Measurements from ENCODE around the gene FOXO6. TPM values are rescaled to one million over a fixed set of nuclear protein-coding genes. Genes with fewer than 3 reads are reported as not detected.

Gene FOXO6
- total and polyA plus RNA-seq, 10 of the 15 experiments (the other 5 are each of a cell fraction or from before 2014, with no cell fraction given): 0.37 TPM; not detected in 9

GRCh38 chr1:41317361-41317760, 43.9 kb upstream of the FOXO6 start (continued):
- TF ChIP-seq IRF5 (IDR thresholded peaks at IDR 0.05; ENCODE audit: borderline replicate concordance) (no peak), TCF12 (IDR thresholded peaks at IDR 0.05; ENCODE audit: low read depth, low read length) (no peak), MLLT1 (IDR thresholded peaks at IDR 0.05) (no peak), ZZZ3 (IDR thresholded peaks at IDR 0.05; ENCODE audit: control insufficient read depth, insufficient read length, low read depth) (no peak), CREB1 (IDR thresholded peaks at IDR 0.05; ENCODE audit: low read depth) (no peak)

- ChIA-PET POLR2A (interaction anchor here (1.0 kb wide), 1 partner anchor 92 kb away, joined by 6 read pairs; no protein-coding TSS in a partner anchor), CTCF (interaction anchor here (1.1 to 12.7 kb wide), 4 partner anchors 8 to 114 kb away, joined by 3 to 261 read pairs (median 6); no protein-coding TSS in a partner anchor), SMC1A (ENCODE audit: uncharacterized antibody, unreplicated experiment) (interaction anchor here (1.2 to 1.9 kb wide), 2 partner anchors 18 to 100 kb away, joined by 5 to 6 read pairs; no protein-coding TSS in a partner anchor), RAD21 (ENCODE audit: unreplicated experiment) (interaction anchor here (1.1 kb wide), 1 partner anchor 105 kb away, joined by 3 read pairs; no protein-coding TSS in a partner anchor)
- Histone ChIP-seq H3K4me2 (ENCODE audit: control insufficient read depth, insufficient read depth) (no peak overlapping the region), H3K36me3 (ENCODE audit: control insufficient read depth in 2 of 2, insufficient read depth in 2 of 2, low read length in 1 of 2) (no peaks in the 10 kb centered on the region), H3K79me2 (ENCODE audit: control insufficient read depth, insufficient read depth, low read length) (no peaks in the 10 kb centered on the region), H3K27ac (ENCODE audit: control insufficient read depth, insufficient read depth) (no peak overlapping the region), H3K9ac (ENCODE audit: control insufficient read depth, insufficient read depth, low read length) (no peak overlapping the region), H3K4me1 (ENCODE audit: control insufficient read depth, insufficient read depth, low read length) (peaks cover 4% of the 10 kb centered on the region), H3K27me3 (replicated peaks in 1 of 2; ENCODE audit: control insufficient read depth in 2 of 2, insufficient read depth in 2 of 2, low read length in 1 of 2) (no peaks in the 10 kb centered on the region; a peak in 2 of 4 replicates), H4K20me1 (ENCODE audit: control insufficient read depth, insufficient read depth) (no peaks in the 10 kb centered on the region), H3K4me3 (no peak overlapping the region), H3K9me3 (replicated peaks; ENCODE audit: control insufficient read depth, insufficient read depth, low read length) (no peaks in the 10 kb centered on the region), H2AFZ (ENCODE audit: control insufficient read depth, low read depth, low read length) (no peak overlapping the region)
- TF ChIP-seq STAT3 (IDR thresholded peaks at IDR 0.05; ENCODE audit: low read depth, low read length) (no peak), CBX5 (IDR thresholded peaks at IDR 0.05; ENCODE audit: low read depth) (no peak), NR2C2 (IDR thresholded peaks at IDR 0.05; ENCODE audit: borderline replicate concordance, control insufficient read depth, insufficient read length, low read depth) (no peak), SP1 (IDR thresholded peaks at IDR 0.05; ENCODE audit: low read depth, low read length) (no peak), NR2C1 (IDR thresholded peaks at IDR 0.05) (no peak), ATF7 (IDR thresholded peaks at IDR 0.05; ENCODE audit: low read depth) (no peak), USF1 (IDR thresholded peaks at IDR 0.05; ENCODE audit: borderline replicate concordance, extremely low read length, insufficient read depth, low read depth, low read length) (no peak), EZH2 (IDR thresholded peaks at IDR 0.05; ENCODE audit: borderline replicate concordance, control insufficient read depth, low read depth, low read length) (no peak), BCL11A (IDR thresholded peaks at IDR 0.05; ENCODE audit: low read depth, low read length) (no peak), POLR2AphosphoS5 (IDR thresholded peaks at IDR 0.05; ENCODE audit: low read length) (no peak), ZNF384 (IDR thresholded peaks at IDR 0.05; ENCODE audit: borderline replicate concordance, low read depth, low read length) (no peak), CHD4 (IDR thresholded peaks at IDR 0.05) (no peak), BRCA1 (IDR thresholded peaks at IDR 0.05; ENCODE audit: low read depth, low read length) (no peak), CBFB (IDR thresholded peaks at IDR 0.05; ENCODE audit: low read depth) (no peak), CBX3 (IDR thresholded peaks at IDR 0.05; ENCODE audit: borderline replicate concordance, low read depth) (no peak), PKNOX1 (IDR thresholded peaks at IDR 0.05) (no peak)
- FAIRE-seq (no peak), DNase-seq (ENCODE audit: low read depth, low spot score) (no peak), ATAC-seq (no peak)
- BruUV-seq (replicated peaks): no TSS peak
- intact Hi-C loops (cut with micrococcal nuclease; ENCODE audit: unreplicated experiment): no loop called here
- in situ Hi-C loops (cut with MboI): no loop called here
- 47% methylated on average over 1 of the region's 1 CpG for WGBS (ENCODE audit: insufficient coverage, insufficient replicate concordance, low lambda C conversion rate, missing lambda C conversion rate)
Observed at GRCh38 chr1:41318135-41318534, 43.1 kb upstream of the FOXO6 start.
